ENCODE data around the gene FAM131C.
A peak's percentile ranks its signal among the peaks of the same experiment; 100 is the strongest.

The FAM131C gene

GRCh38 chr1:16015960-16016901, 57.2 kb downstream of the FAM131C start:
- DNase-seq (ENCODE audit: low read depth in 2 of 2), result no peak

- no peak for DNase-seq (ENCODE audit: low read depth in 2 of 2)
Measured at GRCh38 chr1:16015491-16015890, 58.0 kb downstream of the FAM131C start.

- no peak for DNase-seq (ENCODE audit: low read depth in 2 of 2)
Measured at GRCh38 chr1:16014509-16015482, 58.7 kb downstream of the FAM131C start.

GRCh38 chr1:16013908-16014258, 59.6 kb downstream of the FAM131C start:
- DNase-seq (ENCODE audit: low read depth in 2 of 2), result no peak

- DNase-seq (ENCODE audit: low read depth in 2 of 2), result peak; percentile 34 to 41
Measured at GRCh38 chr1:16013220-16013907, 60.1 kb downstream of the FAM131C start.

- DNase-seq (ENCODE audit: low read depth in 2 of 2), result peak in 1 of 2 donors; percentile 17
Measured at GRCh38 chr1:16012590-16013219, 60.7 kb downstream of the FAM131C start.

GRCh38 chr1:16011936-16012589, 61.4 kb downstream of the FAM131C start:
- no peak for DNase-seq (ENCODE audit: low read depth in 2 of 2)

GRCh38 chr1:16010837-16011236, 62.6 kb downstream of the FAM131C start:
- no peak for DNase-seq (ENCODE audit: low read depth in 2 of 2)

- no peak for DNase-seq (ENCODE audit: low read depth in 2 of 2)
Measured at GRCh38 chr1:16009678-16010077, 63.8 kb downstream of the FAM131C start.

- peak; percentile 51 to 75 for DNase-seq (ENCODE audit: low read depth in 2 of 2)
Measured at GRCh38 chr1:16009030-16009460, 64.4 kb downstream of the FAM131C start.
